ENCODE measurements around the gene MFSD8. TPM values are rescaled to one million over a fixed set of nuclear protein-coding genes. Genes with fewer than 3 reads are reported as not detected.

The MFSD8 gene
- total RNA-seq, 1 experiment from 2014 or later = 27.9 TPM

DNA sequence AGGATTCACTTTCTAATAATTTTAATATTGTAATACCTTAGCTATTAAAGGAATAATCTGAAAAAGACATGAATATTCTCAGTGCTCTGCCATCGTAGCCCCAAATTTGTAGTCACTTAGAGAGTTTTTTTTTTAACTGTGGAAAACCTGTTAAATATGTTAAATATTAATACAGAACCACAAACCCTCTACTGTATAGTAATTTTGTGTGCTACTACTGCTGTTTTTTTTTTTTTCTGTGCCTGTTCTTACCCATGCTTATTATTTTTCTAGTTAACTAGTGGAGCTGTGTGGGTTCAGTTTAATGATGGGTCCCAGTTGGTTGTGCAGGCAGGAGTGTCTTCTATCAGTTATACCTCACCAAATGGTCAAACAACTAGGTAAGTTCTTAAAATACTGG, 68.4 kb downstream of the MFSD8 start:
- no peak overlapping the region for H3K4me3 ChIP-seq (ENCODE audit: low read depth, low read length)
- Mint-ChIP-seq H3K4me1 (ENCODE audit: low read depth, unreplicated experiment) (no peaks in the 10 kb centered on the region), H3K27ac (ENCODE audit: unreplicated experiment) (no peak overlapping the region), H3K27me3 (ENCODE audit: insufficient read depth, unreplicated experiment) (no peaks in the 10 kb centered on the region), H3K9me3 (ENCODE audit: unreplicated experiment) (no peaks in the 10 kb centered on the region), H3K36me3 (ENCODE audit: insufficient read depth, unreplicated experiment) (peaks cover 46% of the 10 kb centered on the region), H3K4me3 (ENCODE audit: unreplicated experiment) (no peak overlapping the region)
- no peaks in the 10 kb centered on the region for H3K9me3 ChIP-seq
- ChIA-PET POLR2A (no interaction called here), CTCF (no interaction called here)
- H3K4me1 ChIP-seq = no peaks in the 10 kb centered on the region
- TF ChIP-seq, protein P1, sequence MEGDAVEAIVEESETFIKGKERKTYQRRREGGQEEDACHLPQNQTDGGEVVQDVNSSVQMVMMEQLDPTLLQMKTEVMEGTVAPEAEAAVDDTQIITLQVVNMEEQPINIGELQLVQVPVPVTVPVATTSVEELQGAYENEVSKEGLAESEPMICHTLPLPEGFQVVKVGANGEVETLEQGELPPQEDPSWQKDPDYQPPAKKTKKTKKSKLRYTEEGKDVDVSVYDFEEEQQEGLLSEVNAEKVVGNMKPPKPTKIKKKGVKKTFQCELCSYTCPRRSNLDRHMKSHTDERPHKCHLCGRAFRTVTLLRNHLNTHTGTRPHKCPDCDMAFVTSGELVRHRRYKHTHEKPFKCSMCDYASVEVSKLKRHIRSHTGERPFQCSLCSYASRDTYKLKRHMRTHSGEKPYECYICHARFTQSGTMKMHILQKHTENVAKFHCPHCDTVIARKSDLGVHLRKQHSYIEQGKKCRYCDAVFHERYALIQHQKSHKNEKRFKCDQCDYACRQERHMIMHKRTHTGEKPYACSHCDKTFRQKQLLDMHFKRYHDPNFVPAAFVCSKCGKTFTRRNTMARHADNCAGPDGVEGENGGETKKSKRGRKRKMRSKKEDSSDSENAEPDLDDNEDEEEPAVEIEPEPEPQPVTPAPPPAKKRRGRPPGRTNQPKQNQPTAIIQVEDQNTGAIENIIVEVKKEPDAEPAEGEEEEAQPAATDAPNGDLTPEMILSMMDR (IDR thresholded peaks at IDR 0.05; ENCODE audit: insufficient read depth in 1 of 2, low read depth in 1 of 2, low read length in 1 of 2, severe bottlenecking in 1 of 2, unreplicated experiment in 1 of 2) = no peak
- H3K27me3 ChIP-seq (replicated peaks; ENCODE audit: control insufficient read depth, insufficient read depth, low read length) = no peaks in the 10 kb centered on the region
- BruUV-seq (replicated peaks) = no TSS peak
- intact Hi-C loops (cut with micrococcal nuclease; ENCODE audit: unreplicated experiment) = no loop called here
- DNase-seq = no peak
- no peaks in the 10 kb centered on the region for H3K36me3 ChIP-seq (ENCODE audit: control insufficient read depth, insufficient read depth, low read length)

DNA sequence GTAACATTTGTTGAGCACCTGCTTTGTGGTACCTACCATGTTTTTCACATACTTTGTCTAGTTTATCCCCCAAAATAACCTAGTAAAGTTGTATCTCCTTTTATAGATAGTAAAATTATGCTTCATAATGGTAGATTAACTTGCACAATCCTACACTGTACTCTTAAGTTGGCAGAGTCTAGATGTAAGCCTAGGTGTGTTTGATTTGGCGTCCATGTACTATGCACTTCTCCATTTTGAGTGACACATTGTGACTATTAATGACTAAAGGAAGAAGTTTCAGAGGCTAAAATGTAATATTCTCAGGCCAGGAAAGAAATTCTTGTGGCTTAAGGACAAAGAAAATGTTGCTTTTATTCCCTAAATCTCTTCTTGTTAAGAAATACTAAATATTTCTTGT, 68.9 kb downstream of the MFSD8 start:
- POLR2A ChIA-PET = no interaction called here

DNA sequence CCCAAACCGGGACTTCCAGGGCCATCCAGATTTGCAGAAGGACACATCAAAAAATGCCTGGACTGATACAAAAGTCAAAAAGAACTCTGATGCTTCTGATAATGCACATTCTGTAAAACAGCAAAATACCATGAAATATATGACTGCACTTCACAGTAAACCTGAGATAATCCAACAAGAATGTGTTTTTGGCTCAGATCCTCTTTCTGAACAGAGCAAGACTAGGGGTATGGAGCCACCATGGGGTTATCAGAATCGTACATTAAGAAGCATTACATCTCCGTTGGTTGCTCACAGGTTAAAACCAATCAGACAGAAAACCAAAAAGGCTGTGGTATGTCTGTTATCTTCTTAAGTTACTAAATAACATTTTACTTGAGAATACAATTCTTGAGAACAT, 75.1 kb downstream of the MFSD8 start:
- intact Hi-C loops (cut with micrococcal nuclease; ENCODE audit: unreplicated experiment) = no loop called here
- CTCF ChIA-PET = no interaction called here
- no TSS peak for BruUV-seq (replicated peaks)

More for the DNA sequence above, 68.9 kb downstream of the MFSD8 start:
- Mint-ChIP-seq H3K27ac (ENCODE audit: unreplicated experiment) (no peak overlapping the region), H3K36me3 (ENCODE audit: insufficient read depth, unreplicated experiment) (peaks cover 43% of the 10 kb centered on the region), H3K9me3 (ENCODE audit: unreplicated experiment) (no peaks in the 10 kb centered on the region), H3K27me3 (ENCODE audit: insufficient read depth, unreplicated experiment) (no peaks in the 10 kb centered on the region), H3K4me1 (ENCODE audit: low read depth, unreplicated experiment) (no peaks in the 10 kb centered on the region), H3K4me3 (ENCODE audit: unreplicated experiment) (no peak overlapping the region)
- DNase-seq = no peak
- no TSS peak for BruUV-seq (replicated peaks)
- Histone ChIP-seq H3K4me3 (ENCODE audit: low read depth, low read length) (no peak overlapping the region), H3K4me1 (no peaks in the 10 kb centered on the region), H3K36me3 (ENCODE audit: control insufficient read depth, insufficient read depth, low read length) (no peaks in the 10 kb centered on the region), H3K27me3 (replicated peaks; ENCODE audit: control insufficient read depth, insufficient read depth, low read length) (no peaks in the 10 kb centered on the region), H3K9me3 (no peaks in the 10 kb centered on the region)
- TF ChIP-seq, protein P1 (IDR thresholded peaks at IDR 0.05; ENCODE audit: insufficient read depth in 1 of 2, low read depth in 1 of 2, low read length in 1 of 2, severe bottlenecking in 1 of 2, unreplicated experiment in 1 of 2) = no peak
- CTCF ChIA-PET = no interaction called here
- intact Hi-C loops (cut with micrococcal nuclease; ENCODE audit: unreplicated experiment) = no loop called here

More for the DNA sequence above, 75.1 kb downstream of the MFSD8 start:
- no peak overlapping the region for H3K27ac Mint-ChIP-seq (ENCODE audit: unreplicated experiment)
- Histone ChIP-seq H3K27me3 (replicated peaks; ENCODE audit: control insufficient read depth, insufficient read depth, low read length) (no peaks in the 10 kb centered on the region), H3K4me3 (ENCODE audit: low read depth, low read length) (no peak overlapping the region), H3K36me3 (ENCODE audit: control insufficient read depth, insufficient read depth, low read length) (no peaks in the 10 kb centered on the region; the same call in 1 of the 2 replicates), H3K9me3 (no peaks in the 10 kb centered on the region), H3K4me1 (no peaks in the 10 kb centered on the region)
- H3K9me3 Mint-ChIP-seq (ENCODE audit: unreplicated experiment) = no peaks in the 10 kb centered on the region
- TF ChIP-seq, protein P1 (IDR thresholded peaks at IDR 0.05; ENCODE audit: insufficient read depth in 1 of 2, low read depth in 1 of 2, low read length in 1 of 2, severe bottlenecking in 1 of 2, unreplicated experiment in 1 of 2) = no peak
- POLR2A ChIA-PET = no interaction called here
- DNase-seq = no peak
- H3K4me3 Mint-ChIP-seq (ENCODE audit: unreplicated experiment) = no peak overlapping the region
- peaks cover 63% of the 10 kb centered on the region for H3K36me3 Mint-ChIP-seq (ENCODE audit: insufficient read depth, unreplicated experiment)
- H3K4me1 Mint-ChIP-seq (ENCODE audit: low read depth, unreplicated experiment) = no peaks in the 10 kb centered on the region
- no peaks in the 10 kb centered on the region for H3K27me3 Mint-ChIP-seq (ENCODE audit: insufficient read depth, unreplicated experiment)
